Adipocyte (in vitro differentiated cells): Measurements from ENCODE around the gene TMC6.
"Not testable (repeated sequence)": the region's sequence is repeated elsewhere in the genome, so short reads cannot be mapped to it uniquely, and the experiment has no call there.

Source experiments
- DNase-seq: peaks from one replicate; pipeline ENCODE4 v3.0.0-alpha.2; 2015; ENCODE audit warnings: low read depth
- H3K27me3 ChIP-seq: replicated peaks from 2 replicates; pipeline ENCODE4 v1.7.0; 2013; ENCODE audit warnings: mild to moderate bottlenecking, low read length, moderate library complexity; ENCODE audit not compliant: control insufficient read depth, insufficient read depth
- H3K36me3 ChIP-seq: 2 replicates; pipeline ENCODE4 v1.7.0; 2013; ENCODE audit warnings: low read length, mild to moderate bottlenecking, moderate library complexity; ENCODE audit not compliant: control insufficient read depth, insufficient read depth, severe bottlenecking
- H3K4me1 ChIP-seq: 2 replicates; pipeline ENCODE4 v1.7.0; 2013; ENCODE audit warnings: mild to moderate bottlenecking, low read length, moderate library complexity; ENCODE audit not compliant: control insufficient read depth, insufficient read depth
- H3K4me3 ChIP-seq: 2 replicates; pipeline ENCODE4 v1.7.0; 2013; ENCODE audit warnings: mild to moderate bottlenecking, low read length, moderate library complexity
- H3K9ac ChIP-seq: 2 replicates; pipeline ENCODE4 v1.7.0; 2013; ENCODE audit warnings: mild to moderate bottlenecking, low read length, moderate library complexity
- H3K9me3 ChIP-seq: 2 replicates; pipeline ENCODE4 v1.7.0; 2013; ENCODE audit warnings: mild to moderate bottlenecking, low read length, moderate library complexity; ENCODE audit not compliant: control insufficient read depth

TMC6 gene

DNA sequence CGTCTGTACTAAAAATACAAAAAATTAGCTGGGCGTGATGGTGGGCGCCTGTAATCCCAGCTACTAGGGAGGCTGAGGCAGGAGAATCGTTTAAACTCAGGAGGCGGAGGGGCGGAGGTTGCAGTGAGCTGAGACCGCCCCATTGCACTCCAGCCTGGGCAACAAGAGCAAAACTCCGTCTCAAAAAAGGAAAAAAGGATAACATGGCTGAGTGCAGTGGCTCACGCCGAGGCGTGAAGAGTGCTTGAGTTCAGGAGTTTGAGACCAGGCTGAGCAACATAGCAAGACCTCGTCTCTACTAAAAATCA, 11.3 kb upstream of the TMC6 start:
- not testable (repeated sequence) for H3K9me3 ChIP-seq, H3K27me3 ChIP-seq, H3K36me3 ChIP-seq, DNase-seq, H3K9ac ChIP-seq, H3K4me3 ChIP-seq
- H3K4me1 ChIP-seq, result peaks cover 11% of the 10 kb centered on the region

DNA sequence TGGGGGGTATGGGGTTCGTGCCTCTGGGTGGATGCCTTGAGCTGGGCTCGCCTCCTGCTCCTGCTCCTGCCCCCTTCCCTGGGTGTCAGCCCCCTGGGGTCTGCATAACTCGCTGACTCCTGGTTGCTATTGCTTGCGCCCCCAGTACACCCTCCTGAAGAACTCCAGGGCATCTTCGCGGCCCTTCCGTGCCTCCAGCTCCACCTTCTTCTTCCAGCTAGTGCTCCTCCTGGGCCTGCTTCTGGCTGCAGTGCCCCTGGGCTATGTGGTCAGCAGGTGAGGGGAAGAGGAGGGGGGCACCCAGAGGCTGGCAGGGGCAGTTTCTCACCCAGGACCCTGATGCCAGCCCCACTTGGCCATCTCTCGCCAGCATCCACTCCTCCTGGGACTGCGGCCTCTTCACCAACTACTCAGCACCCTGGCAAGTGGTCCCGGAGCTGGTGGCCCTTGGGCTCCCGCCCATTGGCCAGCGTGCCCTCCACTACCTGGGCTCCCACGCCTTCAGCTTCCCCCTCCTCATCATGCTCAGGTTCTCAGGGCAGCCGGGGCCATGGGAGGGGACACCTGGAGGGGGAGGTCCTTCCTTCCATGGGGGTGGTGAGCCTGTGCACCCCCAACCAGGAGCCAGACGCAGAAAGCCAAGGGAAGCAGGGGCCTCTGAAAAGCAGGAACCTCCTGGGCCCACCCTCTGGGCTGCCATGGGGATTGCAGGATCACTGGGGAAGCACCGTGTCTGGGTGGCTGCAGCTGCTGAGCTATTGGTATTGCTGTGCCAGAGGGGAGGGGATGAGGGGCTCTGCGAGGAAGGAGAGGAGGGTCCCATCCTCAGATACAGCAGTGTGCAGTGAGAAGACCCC, 9.9 kb upstream of the TMC6 start:
- no peak for DNase-seq
- no peaks in the 10 kb centered on the region for H3K4me1 ChIP-seq
- peaks cover 21% of the 10 kb centered on the region for H3K27me3 ChIP-seq
- H3K9ac ChIP-seq, result no peak overlapping the region
- H3K4me3 ChIP-seq, result no peak overlapping the region
- no peaks in the 10 kb centered on the region for H3K9me3 ChIP-seq
- H3K36me3 ChIP-seq, result no peaks in the 10 kb centered on the region

DNA sequence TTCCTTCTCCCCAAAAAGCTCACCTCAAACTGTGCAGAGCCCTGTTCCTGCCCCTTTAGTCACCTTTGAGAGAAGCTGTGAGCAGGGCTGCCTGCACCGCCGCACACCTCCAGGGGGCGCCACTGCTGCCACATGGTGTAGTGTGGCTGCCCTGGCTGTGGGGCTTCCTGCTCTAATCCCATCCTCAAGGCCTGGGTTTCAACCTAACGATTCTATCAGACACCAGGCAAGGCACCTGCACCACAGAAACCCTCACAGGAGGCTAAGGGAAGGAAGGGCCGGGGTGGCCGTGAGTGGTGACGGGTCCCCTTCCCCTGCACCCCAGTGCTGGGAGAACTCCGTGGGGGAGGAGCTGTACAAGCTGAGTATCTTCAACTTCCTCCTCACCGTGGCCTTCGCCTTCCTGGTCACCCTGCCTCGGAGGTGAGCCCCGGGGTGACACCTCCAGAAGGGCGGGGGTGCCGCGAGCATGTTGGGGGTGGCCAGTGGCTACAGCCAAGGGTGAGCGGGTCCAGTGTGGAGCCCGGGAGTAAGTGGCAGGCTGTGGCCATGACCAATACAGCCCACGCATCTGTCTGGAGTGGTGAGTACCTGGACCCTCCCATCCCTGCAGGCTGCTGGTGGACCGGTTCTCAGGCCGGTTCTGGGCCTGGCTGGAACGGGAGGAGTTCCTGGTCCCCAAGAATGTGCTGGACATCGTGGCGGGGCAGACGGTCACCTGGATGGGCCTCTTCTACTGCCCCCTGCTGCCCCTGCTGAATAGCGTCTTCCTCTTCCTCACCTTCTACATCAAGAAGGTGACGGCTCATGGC, 9.0 kb upstream of the TMC6 start:
- Histone ChIP-seq H3K9me3 (no peaks in the 10 kb centered on the region), H3K4me1 (no peaks in the 10 kb centered on the region), H3K4me3 (no peak overlapping the region), H3K9ac (no peak overlapping the region), H3K27me3 (peaks cover 25% of the 10 kb centered on the region), H3K36me3 (no peaks in the 10 kb centered on the region)
- no peak for DNase-seq

GRCh38 chr17:78135858-78136500, 7.4 kb upstream of the TMC6 start:
- Histone ChIP-seq H3K4me3 (no peak overlapping the region), H3K9me3 (no peaks in the 10 kb centered on the region), H3K9ac (no peak overlapping the region), H3K36me3 (no peaks in the 10 kb centered on the region), H3K4me1 (no peaks in the 10 kb centered on the region), H3K27me3 (peaks cover 26% of the 10 kb centered on the region)
- DNase-seq, result no peak

- H3K9ac ChIP-seq, result no peak overlapping the region
- H3K36me3 ChIP-seq, result no peaks in the 10 kb centered on the region
- H3K9me3 ChIP-seq, result no peaks in the 10 kb centered on the region
- no peaks in the 10 kb centered on the region for H3K4me1 ChIP-seq
- H3K4me3 ChIP-seq, result no peak overlapping the region
- DNase-seq, result no peak
- peaks cover 35% of the 10 kb centered on the region for H3K27me3 ChIP-seq
Observed at GRCh38 chr17:78134899-78135385, 6.4 kb upstream of the TMC6 start.

DNA sequence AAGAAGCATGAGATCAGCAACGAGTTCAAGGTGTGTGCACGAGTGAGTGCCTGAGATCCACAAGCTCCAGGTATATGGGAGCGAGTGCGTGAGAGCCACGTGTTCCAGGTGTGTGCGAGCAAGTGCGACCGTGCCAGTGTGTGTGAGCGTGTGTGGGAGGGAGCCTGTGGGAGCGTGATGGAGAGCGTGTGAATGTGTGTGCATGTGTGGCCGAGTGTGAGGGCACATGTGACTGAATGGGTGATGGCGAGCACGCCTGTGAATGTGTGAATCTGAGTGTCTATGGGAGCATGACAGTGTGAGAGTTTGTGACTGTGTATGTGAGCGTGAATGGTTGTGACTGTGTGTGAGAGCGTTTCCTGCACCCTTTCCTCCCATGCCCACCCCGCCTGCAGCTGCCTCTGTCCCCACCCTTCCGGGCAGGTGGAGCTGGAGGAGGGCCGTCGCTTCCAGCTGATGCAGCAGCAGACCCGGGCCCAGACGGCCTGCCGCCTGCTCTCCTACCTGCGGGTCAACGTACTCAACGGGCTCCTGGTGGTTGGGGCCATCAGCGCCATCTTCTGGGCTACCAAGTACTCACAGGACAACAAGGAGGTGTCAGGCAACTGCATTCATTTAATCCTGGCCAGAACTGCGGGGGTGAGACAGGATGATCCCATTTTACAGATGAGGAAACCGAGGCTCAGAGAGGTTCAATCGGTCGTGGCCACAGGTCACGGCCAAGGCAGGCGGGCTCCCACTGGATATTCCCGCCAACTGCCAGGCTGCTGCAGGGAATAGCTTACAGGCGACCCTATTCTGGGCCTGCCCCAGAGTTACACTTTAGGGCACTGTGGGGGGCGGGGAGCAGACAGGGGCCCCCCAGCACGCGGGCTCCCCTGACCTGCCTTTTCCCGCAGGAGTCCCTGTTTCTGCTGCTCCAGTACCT, 5.7 kb upstream of the TMC6 start:
- no peaks in the 10 kb centered on the region for H3K9me3 ChIP-seq
- peak; percentile 29 for DNase-seq
- no peak overlapping the region for H3K4me3 ChIP-seq
- H3K4me1 ChIP-seq, result no peaks in the 10 kb centered on the region
- no peak overlapping the region for H3K9ac ChIP-seq
- H3K27me3 ChIP-seq, result peaks cover 42% of the 10 kb centered on the region
- H3K36me3 ChIP-seq, result no peaks in the 10 kb centered on the region

DNA sequence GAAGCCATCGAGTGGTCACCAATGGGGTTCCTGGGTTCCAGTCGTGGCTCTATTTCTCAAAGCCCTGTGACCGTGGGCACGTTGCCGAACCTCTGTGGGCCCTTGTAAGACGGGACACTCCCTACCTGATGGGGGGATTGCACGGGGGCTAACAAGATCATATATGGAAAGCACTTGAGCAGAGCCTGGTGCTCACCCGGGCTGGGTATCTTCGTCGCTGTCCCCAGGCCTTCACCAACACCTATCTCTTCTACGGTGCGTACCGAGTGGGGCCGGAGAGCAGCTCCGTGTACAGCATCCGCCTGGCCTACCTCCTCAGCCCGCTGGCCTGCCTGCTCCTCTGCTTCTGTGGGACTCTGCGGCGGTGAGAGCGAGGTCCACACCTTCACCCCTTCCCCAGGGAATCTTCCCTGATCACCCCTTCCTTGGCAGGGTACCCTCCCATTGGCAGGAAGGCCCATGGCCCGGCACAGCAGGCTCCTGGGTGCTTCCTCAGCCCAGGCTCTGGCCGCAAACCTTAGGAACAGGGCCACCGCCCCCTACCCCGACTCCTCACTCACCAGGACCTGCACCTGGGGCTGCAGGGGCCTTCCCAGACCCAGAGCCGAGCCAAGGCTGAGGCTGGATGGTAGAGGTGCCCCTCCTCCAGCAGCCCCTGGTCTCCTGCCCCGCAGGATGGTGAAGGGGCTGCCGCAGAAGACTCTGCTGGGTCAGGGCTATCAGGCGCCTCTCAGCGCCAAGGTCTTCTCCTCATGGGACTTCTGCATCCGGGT, 4.8 kb upstream of the TMC6 start:
- H3K4me1 ChIP-seq, result no peaks in the 10 kb centered on the region
- no peak for DNase-seq
- peaks cover 40% of the 10 kb centered on the region for H3K27me3 ChIP-seq
- H3K9ac ChIP-seq, result no peak overlapping the region
- no peaks in the 10 kb centered on the region for H3K36me3 ChIP-seq
- H3K9me3 ChIP-seq, result no peaks in the 10 kb centered on the region
- H3K4me3 ChIP-seq, result no peak overlapping the region

DNA sequence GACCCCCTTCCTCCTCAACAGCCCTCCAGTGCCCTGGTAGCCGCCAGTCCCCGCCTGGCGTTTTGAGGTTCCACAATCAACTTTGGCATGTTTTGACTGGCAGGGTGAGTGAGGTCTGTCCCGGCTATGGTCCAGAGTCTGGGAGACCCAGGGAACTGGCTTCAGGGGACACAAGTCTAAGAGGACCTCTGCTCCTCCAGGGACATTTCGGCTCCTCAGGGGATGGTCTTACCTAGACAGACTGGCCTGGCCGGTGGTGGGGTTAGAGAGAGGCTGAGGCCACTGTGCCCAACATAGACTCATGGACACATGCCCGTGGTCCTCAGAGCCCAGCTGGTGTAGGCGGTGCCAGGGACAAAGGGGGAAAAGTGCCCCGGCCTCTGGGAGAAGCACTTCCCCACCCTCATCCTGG, 4.2 kb upstream of the TMC6 start:
- Histone ChIP-seq H3K36me3 (no peaks in the 10 kb centered on the region), H3K4me1 (peaks cover 3% of the 10 kb centered on the region), H3K27me3 (peaks cover 37% of the 10 kb centered on the region), H3K9me3 (no peaks in the 10 kb centered on the region), H3K4me3 (no peak overlapping the region), H3K9ac (no peak overlapping the region)
- no peak for DNase-seq

- Histone ChIP-seq H3K9me3 (no peaks in the 10 kb centered on the region), H3K9ac (no peak overlapping the region), H3K27me3 (peaks cover 35% of the 10 kb centered on the region), H3K4me1 (peaks cover 9% of the 10 kb centered on the region), H3K4me3 (no peak overlapping the region), H3K36me3 (no peaks in the 10 kb centered on the region)
- DNase-seq, result no peak
Observed at GRCh38 chr17:78132084-78132676, 3.6 kb upstream of the TMC6 start.
